Activated B cell treated with CpG ODN at 0.5 μM for 24 hours (primary cell): Measurements from ENCODE around the gene DGKI. TPM values are rescaled to one million over a fixed set of nuclear protein-coding genes. Genes with fewer than 3 reads are reported as not detected.

Source experiments
- ATAC-seq: fragments of 200-7000 bp; cut with Tn5 transposase; one replicate; pipeline ENCODE4 v1.10.0; 2021; ENCODE audit warnings: low read depth, mild to moderate bottlenecking, moderate library complexity
- CTCF ChIA-PET: fragments of 350-600 bp; sonication (Branson Sonifier 250); formaldehyde crosslinking; loops from one replicate; lab custom pipeline; 2021; ENCODE audit warnings: antibody characterized with exemption; lab: Charles Lee
- POLR2A ChIA-PET: fragments of 350-600 bp; sonication (Branson Sonifier 250); formaldehyde crosslinking; loops from one replicate; lab custom pipeline; 2021; ENCODE audit warnings: antibody characterized with exemption; lab: Charles Lee
- DNase-seq: peaks from one replicate; pipeline ENCODE4 v3.0.0; 2022
- H3K27ac Mint-ChIP-seq: one replicate; pipeline ENCODE4 v1.8.0; 2020; ENCODE audit warnings: mixed read lengths
- H3K27me3 Mint-ChIP-seq: one replicate; pipeline ENCODE4 v1.8.0; 2021; ENCODE audit warnings: mixed read lengths
- H3K36me3 Mint-ChIP-seq: one replicate; pipeline ENCODE4 v1.8.0; 2021; ENCODE audit warnings: low read depth, mixed read lengths
- H3K4me1 Mint-ChIP-seq: one replicate; pipeline ENCODE4 v1.8.0; 2021; ENCODE audit warnings: mixed read lengths
- H3K4me3 Mint-ChIP-seq: one replicate; pipeline ENCODE4 v1.8.0; 2020; ENCODE audit warnings: mild to moderate bottlenecking, mixed read lengths
- H3K9me3 Mint-ChIP-seq: one replicate; pipeline ENCODE4 v1.8.0; 2020; ENCODE audit warnings: mixed read lengths
- intact Hi-C: fragments of 100-400 bp; cut with micrococcal nuclease; formaldehyde crosslinking; loops from one replicate; pipeline ENCODE4 v1.15.1; 2024
- total RNA-seq: library from RNA; stranded (reverse); gene quantifications from 2 replicates; pipeline ENCODE4 v1.2.3, GENCODE V29; 2022
- TF ChIP-seq, protein P1 (sequence below): fragments of 200-600 bp; IDR thresholded peaks from one replicate; pipeline ENCODE4 v1.8.0; 2022; ENCODE audit warnings: antibody characterized with exemption, mild to moderate bottlenecking

Gene DGKI
- total RNA-seq, 1 donor from 2014 or later = not detected

DNA sequence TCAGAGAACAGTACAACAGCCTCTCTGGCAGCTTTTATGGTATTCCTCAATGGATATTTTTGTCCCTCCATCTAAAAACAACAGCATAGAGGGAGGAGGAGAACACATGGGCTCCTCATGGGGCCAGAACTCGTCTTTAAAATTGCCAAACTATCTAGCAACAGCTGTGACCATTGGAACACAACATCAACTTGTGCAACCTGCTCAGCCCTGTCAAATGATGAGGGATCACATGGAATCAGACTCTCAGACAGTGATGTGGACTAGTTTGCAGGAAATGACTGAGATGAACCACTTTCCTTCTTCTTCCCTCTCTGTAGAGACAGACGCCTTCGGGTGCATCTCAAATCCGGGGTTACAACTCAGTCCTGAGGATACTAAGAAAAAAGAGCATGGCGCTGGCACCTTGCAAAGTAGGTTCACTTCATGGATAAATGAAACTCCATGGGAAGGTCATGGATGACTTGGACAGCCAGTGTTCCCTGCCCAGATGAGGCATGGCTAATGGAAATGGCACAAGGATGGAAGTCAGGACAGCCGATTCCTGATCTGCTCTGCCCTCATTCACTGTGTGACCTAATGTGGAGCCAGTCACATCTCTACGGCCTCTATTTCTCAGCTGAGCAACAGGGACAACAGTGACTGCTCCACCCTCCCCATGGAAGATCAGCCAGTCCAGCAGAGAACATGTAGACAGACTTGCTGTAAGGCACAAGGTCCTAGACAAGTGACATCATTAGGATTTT is 24.6 kb upstream of the DGKI start:
- Mint-ChIP-seq H3K27ac (no peak overlapping the region), H3K9me3 (peaks cover 4% of the 10 kb centered on the region), H3K36me3 (peaks cover 35% of the 10 kb centered on the region), H3K27me3 (no peaks in the 10 kb centered on the region), H3K4me3 (no peak overlapping the region), H3K4me1 (no peaks in the 10 kb centered on the region)
- ATAC-seq (no peak), DNase-seq (no peak)
- ChIA-PET CTCF (no interaction called here), POLR2A (no interaction called here)
- intact Hi-C loops = no loop called here
- TF ChIP-seq, protein P1, sequence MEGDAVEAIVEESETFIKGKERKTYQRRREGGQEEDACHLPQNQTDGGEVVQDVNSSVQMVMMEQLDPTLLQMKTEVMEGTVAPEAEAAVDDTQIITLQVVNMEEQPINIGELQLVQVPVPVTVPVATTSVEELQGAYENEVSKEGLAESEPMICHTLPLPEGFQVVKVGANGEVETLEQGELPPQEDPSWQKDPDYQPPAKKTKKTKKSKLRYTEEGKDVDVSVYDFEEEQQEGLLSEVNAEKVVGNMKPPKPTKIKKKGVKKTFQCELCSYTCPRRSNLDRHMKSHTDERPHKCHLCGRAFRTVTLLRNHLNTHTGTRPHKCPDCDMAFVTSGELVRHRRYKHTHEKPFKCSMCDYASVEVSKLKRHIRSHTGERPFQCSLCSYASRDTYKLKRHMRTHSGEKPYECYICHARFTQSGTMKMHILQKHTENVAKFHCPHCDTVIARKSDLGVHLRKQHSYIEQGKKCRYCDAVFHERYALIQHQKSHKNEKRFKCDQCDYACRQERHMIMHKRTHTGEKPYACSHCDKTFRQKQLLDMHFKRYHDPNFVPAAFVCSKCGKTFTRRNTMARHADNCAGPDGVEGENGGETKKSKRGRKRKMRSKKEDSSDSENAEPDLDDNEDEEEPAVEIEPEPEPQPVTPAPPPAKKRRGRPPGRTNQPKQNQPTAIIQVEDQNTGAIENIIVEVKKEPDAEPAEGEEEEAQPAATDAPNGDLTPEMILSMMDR = no peak

DNA sequence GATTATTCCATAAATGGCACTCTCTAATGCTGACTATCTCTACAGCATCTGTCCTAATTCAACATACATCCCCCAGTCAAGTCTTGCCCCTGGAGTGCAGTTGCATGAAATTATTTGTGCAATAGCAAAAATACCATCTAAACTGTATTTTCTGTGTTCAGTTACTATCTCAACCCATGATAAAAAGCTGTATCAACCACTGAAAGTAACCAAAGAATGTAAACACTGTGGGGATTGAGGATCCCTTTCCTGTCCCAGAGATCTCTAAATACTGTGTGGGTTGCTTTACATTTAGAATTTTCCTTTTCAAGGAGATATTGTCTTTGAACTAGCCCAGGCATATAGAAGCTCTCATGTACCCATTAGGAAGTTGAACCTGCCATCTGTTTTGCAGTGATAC is 23.9 kb upstream of the DGKI start:
- Mint-ChIP-seq H3K27me3 (no peaks in the 10 kb centered on the region), H3K4me1 (no peaks in the 10 kb centered on the region), H3K27ac (no peak overlapping the region), H3K9me3 (peaks cover 9% of the 10 kb centered on the region), H3K36me3 (peaks cover 39% of the 10 kb centered on the region), H3K4me3 (no peak overlapping the region)
- ChIA-PET POLR2A (no interaction called here), CTCF (no interaction called here)
- TF ChIP-seq, protein P1 = no peak
- DNase-seq = no peak
- intact Hi-C loops = no loop called here
- no peak for ATAC-seq

DNA sequence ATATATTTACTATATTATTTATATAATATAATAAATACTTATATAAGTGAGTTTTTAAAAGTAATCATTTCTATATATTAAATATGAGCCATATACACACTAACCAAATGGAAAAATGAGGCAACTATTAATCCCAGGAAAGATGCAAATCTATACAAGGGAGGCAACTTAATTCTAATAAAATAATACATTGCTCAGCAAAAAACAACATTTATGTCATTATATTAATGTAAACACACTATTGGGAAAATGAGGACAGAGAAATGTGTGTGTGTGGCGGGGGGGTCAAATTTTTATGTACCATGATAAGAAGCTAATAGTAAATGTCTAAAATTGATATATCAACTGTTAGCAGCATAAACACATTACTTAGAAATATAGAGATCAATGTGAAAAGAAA is 23.3 kb upstream of the DGKI start:
- no peak overlapping the region for H3K27ac Mint-ChIP-seq
- no peak for DNase-seq
- H3K27me3 Mint-ChIP-seq = no peaks in the 10 kb centered on the region
- peaks cover 40% of the 10 kb centered on the region for H3K36me3 Mint-ChIP-seq
- POLR2A ChIA-PET = no interaction called here
- peaks cover 13% of the 10 kb centered on the region for H3K9me3 Mint-ChIP-seq
- ATAC-seq = no peak
- no peak overlapping the region for H3K4me3 Mint-ChIP-seq
- intact Hi-C loops = no loop called here
- CTCF ChIA-PET = no interaction called here
- no peaks in the 10 kb centered on the region for H3K4me1 Mint-ChIP-seq
- TF ChIP-seq, protein P1 = no peak

DNA sequence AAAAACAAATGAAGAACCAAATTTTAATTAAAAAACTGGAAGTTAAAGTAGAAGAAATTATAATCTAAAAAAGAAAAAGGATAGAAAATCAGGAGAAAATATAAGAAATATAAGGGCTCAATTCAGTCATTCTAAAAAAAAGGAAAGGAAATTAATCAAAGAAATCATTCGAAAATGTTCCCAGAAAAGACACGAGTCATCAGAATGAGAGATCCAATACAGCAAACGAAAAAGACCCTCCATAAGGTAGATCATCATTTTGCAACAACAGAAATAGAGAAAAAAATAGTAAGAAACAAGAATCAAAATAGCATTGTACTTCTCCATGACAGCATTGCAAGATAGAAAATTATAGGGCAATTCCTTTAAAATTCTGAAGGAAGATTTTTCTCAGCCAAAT is 22.5 kb upstream of the DGKI start:
- no peaks in the 10 kb centered on the region for H3K27me3 Mint-ChIP-seq

DNA sequence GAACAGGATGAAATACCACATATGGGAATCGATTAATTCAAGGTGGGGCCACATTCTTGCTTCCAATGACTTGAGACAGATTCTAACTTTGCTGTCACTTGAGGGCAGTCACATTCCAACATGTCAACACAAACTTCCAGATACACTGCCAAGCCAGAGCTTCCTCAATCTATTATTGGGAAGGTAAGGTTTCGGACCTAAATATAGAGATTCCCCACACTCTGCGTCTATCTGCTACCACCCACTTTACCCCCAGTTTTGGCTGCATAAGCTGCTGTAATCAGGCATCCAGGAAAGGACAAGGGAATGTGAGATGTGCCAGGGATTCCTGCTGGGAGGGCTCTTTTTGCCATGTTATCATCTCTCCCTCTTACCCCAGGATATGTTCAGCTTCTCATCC is 20.5 kb upstream of the DGKI start:
- Mint-ChIP-seq H3K27me3 (no peaks in the 10 kb centered on the region), H3K4me1 (no peaks in the 10 kb centered on the region), H3K4me3 (no peak overlapping the region), H3K9me3 (peaks cover 13% of the 10 kb centered on the region), H3K27ac (no peak overlapping the region), H3K36me3 (peaks cover 29% of the 10 kb centered on the region)
- ChIA-PET POLR2A (no interaction called here), CTCF (no interaction called here)
- TF ChIP-seq, protein P1 = no peak
- intact Hi-C loops = no loop called here
- no peak for DNase-seq
- no peak for ATAC-seq

More for the DNA sequence above, 22.5 kb upstream of the DGKI start:
- ATAC-seq = no peak
- intact Hi-C loops = no loop called here
- POLR2A ChIA-PET = no interaction called here
- no peak overlapping the region for H3K4me3 Mint-ChIP-seq
- H3K27ac Mint-ChIP-seq = no peak overlapping the region
- peaks cover 13% of the 10 kb centered on the region for H3K9me3 Mint-ChIP-seq
- H3K36me3 Mint-ChIP-seq = peaks cover 36% of the 10 kb centered on the region
- H3K4me1 Mint-ChIP-seq = no peaks in the 10 kb centered on the region
- CTCF ChIA-PET = no interaction called here
- no peak for DNase-seq
- TF ChIP-seq, protein P1 = no peak
